Measurements from ENCODE around the gene CD109.

CD109 gene

GRCh38 chr6:73656531-73657145, 39.4 kb upstream of the CD109 start:
- no peak overlapping the region for H3K27ac ChIP-seq
- TF ChIP-seq CTCF (conservative IDR thresholded peaks at IDR 0.05) (no peak), ZFX (IDR thresholded peaks at IDR 0.05) (no peak)

GRCh38 chr6:73657201-73657600, 38.8 kb upstream of the CD109 start:
- H3K27ac ChIP-seq = no peak overlapping the region
- TF ChIP-seq CTCF (conservative IDR thresholded peaks at IDR 0.05) (no peak), ZFX (IDR thresholded peaks at IDR 0.05) (no peak)

GRCh38 chr6:73664701-73665100, 31.3 kb upstream of the CD109 start:
- TF ChIP-seq CTCF (conservative IDR thresholded peaks at IDR 0.05) = no peak
- no peak for TF ChIP-seq ZFX (IDR thresholded peaks at IDR 0.05)
- no peak overlapping the region for H3K27ac ChIP-seq

GRCh38 chr6:73665686-73666319, 30.2 kb upstream of the CD109 start:
- TF ChIP-seq ZFX (IDR thresholded peaks at IDR 0.05) (no peak), CTCF (conservative IDR thresholded peaks at IDR 0.05) (no peak)
- no peak overlapping the region for H3K27ac ChIP-seq

GRCh38 chr6:73666393-73666792, 29.6 kb upstream of the CD109 start:
- no peak for TF ChIP-seq ZFX (IDR thresholded peaks at IDR 0.05)
- H3K27ac ChIP-seq = no peak overlapping the region

- H3K27ac ChIP-seq = no peak overlapping the region
- TF ChIP-seq ZFX (IDR thresholded peaks at IDR 0.05) (no peak), CTCF (conservative IDR thresholded peaks at IDR 0.05) (no peak)
Observed at GRCh38 chr6:73667798-73668197, 28.2 kb upstream of the CD109 start.

GRCh38 chr6:73669005-73669404, 27.0 kb upstream of the CD109 start:
- no peak overlapping the region for H3K27ac ChIP-seq
- TF ChIP-seq CTCF (conservative IDR thresholded peaks at IDR 0.05) = no peak
- no peak for TF ChIP-seq ZFX (IDR thresholded peaks at IDR 0.05)

Data from C4-2B (cell line).